ENCODE measurements around the gene SLC29A3. TPM values are rescaled to one million over a fixed set of nuclear protein-coding genes. Genes with fewer than 3 reads are reported as not detected.

SLC29A3 gene
- total and polyA plus RNA-seq, 2 donors (not counting 1 experiment from before 2014, with no cell fraction given) = 0.90 to 2.3 TPM

DNA sequence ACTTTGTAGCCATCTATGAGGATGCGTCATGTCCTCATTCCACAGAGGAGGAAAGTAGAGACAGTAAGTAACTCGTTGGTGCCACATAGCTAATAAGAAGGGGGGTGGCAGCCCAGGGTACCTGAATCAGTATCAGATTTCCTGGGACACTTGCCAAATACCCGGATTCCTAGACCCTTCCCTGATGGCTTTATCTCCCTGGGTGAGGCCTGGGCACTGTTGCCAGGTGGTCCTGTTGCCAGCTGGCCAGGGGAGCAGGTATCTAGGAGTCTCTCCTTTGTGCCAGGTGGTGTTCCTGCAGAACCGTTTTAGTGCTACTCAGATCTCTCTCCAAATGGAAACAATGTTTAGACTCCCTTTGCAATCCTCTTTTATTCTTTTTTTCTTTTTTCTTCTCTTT, 12.7 kb downstream of the SLC29A3 start:
- H2AFZ ChIP-seq (ENCODE audit: low read length) = no peak overlapping the region
- no peaks in the 10 kb centered on the region for H3K4me1 ChIP-seq (ENCODE audit: control insufficient read depth, extremely low read depth, insufficient read depth, low read length)
- H4K20me1 ChIP-seq (ENCODE audit: control insufficient read depth, extremely low read depth, insufficient read depth, low read length) = no peaks in the 10 kb centered on the region
- H3K27ac ChIP-seq (ENCODE audit: insufficient read depth, low read length) = no peak overlapping the region
- DNase-seq (ENCODE audit: low read depth in 2 of 2) = no peak
- H3K9me3 ChIP-seq (ENCODE audit: control insufficient read depth, insufficient read depth, low read depth, low read length) = no peaks in the 10 kb centered on the region
- H3K4me3 ChIP-seq (replicated peaks in 1 of 4; ENCODE audit: control extremely low read depth in 1 of 4, insufficient read depth in 1 of 4, low read depth in 3 of 4, low read length in 4 of 4) = no peak overlapping the region
- H3K4me2 ChIP-seq (ENCODE audit: extremely low read depth, insufficient read depth, low read length) = no peak overlapping the region
- H3K27me3 ChIP-seq (ENCODE audit: control insufficient read depth, insufficient read depth, low read length) = peaks cover 2% of the 10 kb centered on the region
- H3K79me2 ChIP-seq (ENCODE audit: control insufficient read depth, insufficient read depth, low read length) = no peaks in the 10 kb centered on the region
- no peak overlapping the region for H3K9ac ChIP-seq (ENCODE audit: insufficient read depth, low read length)
- TF ChIP-seq, protein P1, sequence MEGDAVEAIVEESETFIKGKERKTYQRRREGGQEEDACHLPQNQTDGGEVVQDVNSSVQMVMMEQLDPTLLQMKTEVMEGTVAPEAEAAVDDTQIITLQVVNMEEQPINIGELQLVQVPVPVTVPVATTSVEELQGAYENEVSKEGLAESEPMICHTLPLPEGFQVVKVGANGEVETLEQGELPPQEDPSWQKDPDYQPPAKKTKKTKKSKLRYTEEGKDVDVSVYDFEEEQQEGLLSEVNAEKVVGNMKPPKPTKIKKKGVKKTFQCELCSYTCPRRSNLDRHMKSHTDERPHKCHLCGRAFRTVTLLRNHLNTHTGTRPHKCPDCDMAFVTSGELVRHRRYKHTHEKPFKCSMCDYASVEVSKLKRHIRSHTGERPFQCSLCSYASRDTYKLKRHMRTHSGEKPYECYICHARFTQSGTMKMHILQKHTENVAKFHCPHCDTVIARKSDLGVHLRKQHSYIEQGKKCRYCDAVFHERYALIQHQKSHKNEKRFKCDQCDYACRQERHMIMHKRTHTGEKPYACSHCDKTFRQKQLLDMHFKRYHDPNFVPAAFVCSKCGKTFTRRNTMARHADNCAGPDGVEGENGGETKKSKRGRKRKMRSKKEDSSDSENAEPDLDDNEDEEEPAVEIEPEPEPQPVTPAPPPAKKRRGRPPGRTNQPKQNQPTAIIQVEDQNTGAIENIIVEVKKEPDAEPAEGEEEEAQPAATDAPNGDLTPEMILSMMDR (conservative IDR thresholded peaks at IDR 0.05 in 1 of 2, IDR thresholded peaks at IDR 0.05 in 1 of 2; ENCODE audit: low read depth in 1 of 2, low read length in 2 of 2) = no peak
- H3K36me3 ChIP-seq (ENCODE audit: control insufficient read depth, insufficient read depth, low read length) = no peaks in the 10 kb centered on the region

DNA sequence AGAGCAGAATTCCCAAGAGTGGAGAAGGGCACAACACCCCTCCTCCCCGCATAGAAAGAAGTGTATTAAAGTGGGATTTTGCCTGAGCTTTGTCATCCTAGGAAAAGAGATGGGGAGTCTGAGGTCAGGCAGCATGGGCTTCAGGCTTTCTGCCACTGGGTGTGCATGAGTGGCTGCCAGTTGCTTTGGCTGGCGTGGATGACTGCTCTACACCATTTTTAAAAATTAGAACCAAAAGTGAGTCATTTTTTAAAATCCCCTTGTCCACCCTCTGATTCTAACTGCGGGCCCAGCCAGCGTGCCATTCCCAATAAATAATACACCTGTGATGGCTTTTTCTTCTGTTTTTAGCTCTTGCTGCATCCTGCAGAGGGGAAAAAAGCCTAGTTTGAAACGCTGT, 13.4 kb downstream of the SLC29A3 start:
- no peak overlapping the region for H3K9ac ChIP-seq (ENCODE audit: insufficient read depth, low read length)
- no peak overlapping the region for H3K27ac ChIP-seq (ENCODE audit: insufficient read depth, low read length)
- H4K20me1 ChIP-seq (ENCODE audit: control insufficient read depth, extremely low read depth, insufficient read depth, low read length) = no peaks in the 10 kb centered on the region
- no peak for DNase-seq (ENCODE audit: low read depth in 2 of 2)
- H3K79me2 ChIP-seq (ENCODE audit: control insufficient read depth, insufficient read depth, low read length) = no peaks in the 10 kb centered on the region
- no peak overlapping the region for H3K4me3 ChIP-seq (replicated peaks in 1 of 4; ENCODE audit: control extremely low read depth in 1 of 4, insufficient read depth in 1 of 4, low read depth in 3 of 4, low read length in 4 of 4)
- TF ChIP-seq, protein P1 (conservative IDR thresholded peaks at IDR 0.05 in 1 of 2, IDR thresholded peaks at IDR 0.05 in 1 of 2; ENCODE audit: low read depth in 1 of 2, low read length in 2 of 2) = no peak
- no peak for TF ChIP-seq EZH2 (IDR thresholded peaks at IDR 0.05; ENCODE audit: low read length, missing control alignments)
- no peak overlapping the region for H2AFZ ChIP-seq (ENCODE audit: low read length)
- no peak overlapping the region for H3K4me2 ChIP-seq (ENCODE audit: extremely low read depth, insufficient read depth, low read length)
- no peaks in the 10 kb centered on the region for H3K36me3 ChIP-seq (ENCODE audit: control insufficient read depth, insufficient read depth, low read length)
- H3K27me3 ChIP-seq (ENCODE audit: control insufficient read depth, insufficient read depth, low read length) = peaks cover 2% of the 10 kb centered on the region
- no peaks in the 10 kb centered on the region for H3K9me3 ChIP-seq (ENCODE audit: control insufficient read depth, insufficient read depth, low read depth, low read length)
- no peaks in the 10 kb centered on the region for H3K4me1 ChIP-seq (ENCODE audit: control insufficient read depth, extremely low read depth, insufficient read depth, low read length)

- no peaks in the 10 kb centered on the region for H3K9me3 ChIP-seq (ENCODE audit: control insufficient read depth, insufficient read depth, low read depth, low read length)
- no peaks in the 10 kb centered on the region for H4K20me1 ChIP-seq (ENCODE audit: control insufficient read depth, extremely low read depth, insufficient read depth, low read length)
- no peak overlapping the region for H3K4me3 ChIP-seq (replicated peaks in 1 of 4; ENCODE audit: control extremely low read depth in 1 of 4, insufficient read depth in 1 of 4, low read depth in 3 of 4, low read length in 4 of 4)
- H3K27me3 ChIP-seq (ENCODE audit: control insufficient read depth, insufficient read depth, low read length) = peaks cover 2% of the 10 kb centered on the region
- no peak overlapping the region for H2AFZ ChIP-seq (ENCODE audit: low read length)
- no peak for DNase-seq (ENCODE audit: low read depth in 2 of 2)
- no peaks in the 10 kb centered on the region for H3K79me2 ChIP-seq (ENCODE audit: control insufficient read depth, insufficient read depth, low read length)
- no peak overlapping the region for H3K9ac ChIP-seq (ENCODE audit: insufficient read depth, low read length)
- H3K4me2 ChIP-seq (ENCODE audit: extremely low read depth, insufficient read depth, low read length) = no peak overlapping the region
- no peaks in the 10 kb centered on the region for H3K4me1 ChIP-seq (ENCODE audit: control insufficient read depth, extremely low read depth, insufficient read depth, low read length)
- no peak overlapping the region for H3K27ac ChIP-seq (ENCODE audit: insufficient read depth, low read length)
- TF ChIP-seq, protein P1 (conservative IDR thresholded peaks at IDR 0.05 in 1 of 2, IDR thresholded peaks at IDR 0.05 in 1 of 2; ENCODE audit: low read depth in 1 of 2, low read length in 2 of 2) = no peak
- TF ChIP-seq EZH2 (IDR thresholded peaks at IDR 0.05; ENCODE audit: low read length, missing control alignments) = no peak
- no peaks in the 10 kb centered on the region for H3K36me3 ChIP-seq (ENCODE audit: control insufficient read depth, insufficient read depth, low read length)
Observed at GRCh38 chr10:71333129-71333887, 14.2 kb downstream of the SLC29A3 start.
